HG03108 (cell line): ENCODE results near the gene ZNF570.

Source experiments
- ATAC-seq: cut with Tn5 transposase; IDR thresholded peaks from one replicate; pipeline ENCODE4 v1.9.1; 2021; ENCODE audit warnings: moderate library complexity; ENCODE audit not compliant: unreplicated experiment

ZNF570 gene

DNA sequence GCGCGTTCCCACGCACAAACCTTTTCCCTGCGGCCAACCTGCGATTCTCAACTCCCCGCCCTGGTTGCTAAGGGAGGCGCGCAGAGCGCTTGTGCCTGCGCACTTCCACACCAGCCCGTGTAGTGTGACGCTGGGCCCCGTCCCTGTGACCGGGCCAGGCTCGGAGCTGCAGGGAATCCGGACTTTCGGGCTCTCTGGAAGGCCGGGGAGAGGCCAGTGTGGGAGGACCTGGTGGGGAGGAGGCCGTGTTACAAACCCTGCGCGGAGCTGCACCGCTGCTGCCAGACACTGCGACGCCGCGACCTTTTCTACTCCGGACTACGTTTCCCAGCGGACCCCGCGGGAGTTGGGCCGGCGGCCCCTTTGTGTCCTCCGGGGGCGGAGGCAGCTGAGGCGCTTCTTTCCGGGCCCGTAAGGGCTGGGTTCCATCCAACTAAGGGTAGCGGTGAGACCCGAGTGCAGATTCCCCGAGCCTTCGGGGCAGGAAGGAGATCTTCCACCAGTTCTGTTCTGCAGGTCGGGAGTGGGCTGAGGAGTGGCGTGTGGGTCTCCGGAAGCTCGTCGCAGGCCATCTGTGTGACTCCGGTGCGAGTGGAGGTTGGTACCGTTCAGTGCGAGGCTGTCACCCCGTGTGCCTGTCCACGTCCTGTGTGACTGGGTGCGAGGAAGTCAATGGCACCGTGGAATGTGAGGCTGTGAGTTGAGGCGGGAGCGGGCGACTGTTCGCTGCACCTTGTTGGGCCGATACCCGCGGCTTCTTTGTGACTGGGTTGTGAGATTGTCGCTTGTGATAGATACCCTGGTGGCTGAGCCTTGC lies at the start of gene ZNF570:
Gene ZNF570, plus strand, starts transcription at position 396 of the 817 bp plus-strand sequence. CDS start 999 bp downstream, outside the sequence.
- peak; percentile 57 for ATAC-seq

DNA sequence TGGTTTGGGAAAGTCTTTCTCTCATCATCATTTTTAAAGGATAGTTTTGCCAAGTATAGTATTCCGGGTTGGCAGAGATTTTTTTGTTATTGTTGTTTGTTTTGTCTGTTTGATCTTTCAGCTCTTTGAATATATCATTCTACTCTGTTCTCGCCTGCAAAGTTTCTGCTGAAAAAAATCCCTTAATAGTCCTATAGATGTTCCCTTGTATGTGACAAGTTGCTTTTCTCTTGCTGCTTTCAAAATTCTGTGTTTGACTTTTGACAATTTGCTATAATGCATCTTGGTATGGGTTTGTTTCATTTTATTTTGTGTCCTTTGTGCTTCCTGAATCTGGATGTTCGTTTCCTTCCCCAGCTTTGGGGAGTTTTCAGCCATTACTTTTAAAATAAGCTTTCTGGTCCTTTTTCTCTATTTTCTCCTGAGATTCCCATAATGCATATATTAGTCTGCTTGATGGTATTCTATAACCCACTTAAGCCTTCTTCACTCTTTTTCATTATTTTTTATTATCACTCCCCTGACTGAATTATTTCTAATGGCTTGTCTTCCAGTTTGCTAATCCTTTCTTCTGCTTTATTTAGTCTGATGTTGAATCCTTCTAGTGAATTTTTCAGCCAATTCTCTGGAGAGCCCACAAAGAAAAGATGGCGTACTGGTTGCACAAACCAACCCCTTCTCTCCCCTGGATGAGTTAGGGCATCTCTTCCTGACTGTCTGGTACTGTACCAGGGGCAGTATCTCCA lies 16.5 kb upstream of the ZNF570 start:
- ATAC-seq: no peak

DNA sequence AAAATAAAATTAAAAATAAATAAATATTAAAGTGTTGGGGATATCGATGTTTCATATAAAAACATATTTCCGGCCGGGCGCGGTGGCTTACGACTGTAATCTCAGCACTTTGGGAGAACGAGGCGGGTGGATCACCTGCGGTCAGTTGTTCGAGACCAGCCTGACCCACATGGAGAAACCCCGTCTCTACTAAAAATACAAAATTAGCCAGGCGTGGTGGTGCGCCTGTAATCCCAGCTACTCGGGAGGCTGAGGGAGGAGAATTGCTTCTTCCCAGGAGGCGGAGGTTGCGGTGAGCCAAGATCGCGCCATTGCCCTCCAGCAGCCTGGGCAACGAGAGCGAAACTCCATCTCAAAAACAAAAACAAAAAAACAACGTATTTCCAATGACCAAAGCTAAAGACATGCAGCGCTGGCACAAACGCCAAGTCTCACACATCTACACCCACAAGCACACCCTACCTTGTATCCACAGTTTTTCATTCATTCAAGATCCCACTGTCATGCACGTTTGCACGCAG lies 2.8 kb upstream of the ZNF570 start:
- ATAC-seq: no peak

DNA sequence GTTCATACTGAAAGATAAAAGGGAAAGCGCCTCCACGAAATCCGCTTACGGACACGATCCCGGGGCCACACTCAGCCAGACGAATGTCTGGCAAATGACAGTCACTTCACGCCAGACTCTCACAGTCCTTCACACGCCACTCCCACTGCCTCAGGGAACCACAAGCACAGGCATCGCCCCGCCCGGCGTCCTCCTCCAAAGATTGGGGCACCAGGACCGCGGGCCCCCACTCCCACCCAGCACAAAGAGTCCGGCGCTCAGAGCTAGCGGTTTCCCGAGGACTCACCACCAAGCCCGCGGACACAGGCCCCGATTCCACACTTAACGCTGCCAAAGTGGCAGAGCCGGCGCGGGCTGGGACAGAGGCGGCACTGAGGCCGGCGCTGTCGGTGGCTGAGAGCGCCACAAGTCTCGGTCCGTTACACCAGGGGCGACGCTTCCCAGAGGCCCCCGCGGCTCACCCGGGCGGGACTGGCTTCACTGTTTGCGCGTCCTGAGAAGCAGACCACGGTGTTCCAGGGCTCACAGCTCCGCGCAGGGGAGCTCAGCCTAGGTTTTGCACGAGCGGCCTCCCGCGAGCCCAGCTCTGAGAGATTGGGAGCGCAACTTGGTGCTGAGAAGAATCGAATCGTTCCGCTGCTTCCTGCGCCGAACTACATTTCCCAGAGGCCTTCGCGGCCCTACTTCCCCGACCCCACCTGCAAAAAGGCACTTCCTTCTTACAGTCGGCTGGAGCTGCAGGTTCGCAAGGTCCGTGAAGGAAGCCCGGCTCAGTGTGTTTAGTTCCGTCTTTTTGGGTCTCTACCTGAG lies 2.2 kb upstream of the ZNF570 start, which contains the start of gene ZNF569:
Gene ZNF569, minus strand, starts transcription at position 647 of the 810 bp plus-strand sequence. CDS start 22,523 bp downstream, outside the sequence.
- peak; percentile 57 for ATAC-seq

DNA sequence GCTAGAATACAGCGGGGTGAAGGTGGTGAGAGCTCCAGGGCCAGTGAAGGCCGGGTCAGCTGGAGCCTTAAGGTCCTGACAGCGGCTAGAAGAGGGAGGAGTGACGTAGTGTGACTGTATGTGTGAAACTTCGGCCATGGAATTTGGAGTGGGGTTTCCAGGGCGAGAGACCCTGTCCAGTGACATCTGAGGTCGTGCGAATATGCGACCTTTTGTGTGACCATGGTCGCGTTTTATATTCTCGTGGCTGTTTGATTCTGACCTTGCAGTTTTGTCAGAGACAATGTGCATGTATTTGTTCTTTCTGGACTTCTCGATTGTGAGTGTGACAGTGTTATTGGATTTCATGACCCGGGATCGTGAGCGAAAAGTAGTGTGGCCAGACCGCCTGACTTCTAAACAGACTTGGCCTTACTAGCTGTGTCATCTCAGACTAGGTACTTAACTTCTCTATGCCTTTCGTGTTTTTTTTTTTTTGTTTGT lies 1.5 kb upstream of the ZNF570 start:
- no peak for ATAC-seq

DNA sequence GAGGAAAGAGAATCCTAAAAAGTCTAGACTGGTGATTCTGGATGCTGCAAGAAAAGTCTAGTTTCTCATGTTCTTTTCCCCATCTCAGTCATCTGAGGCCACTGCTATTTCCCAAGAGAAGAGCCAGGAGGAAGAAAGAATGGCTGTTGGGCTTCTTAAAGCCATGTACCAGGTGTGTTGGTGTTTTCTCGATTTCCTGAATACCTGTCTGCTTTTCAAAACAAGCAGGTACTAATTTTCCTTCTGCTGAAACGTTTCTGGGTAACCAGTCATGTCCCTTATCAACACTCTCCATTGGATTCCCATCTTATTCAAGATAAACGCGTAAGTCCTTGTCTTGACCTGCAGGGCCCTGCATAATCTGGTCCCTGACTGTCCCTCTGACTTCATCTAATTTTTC lies 1.1 kb downstream of the ZNF570 start:
- ATAC-seq: no peak

DNA sequence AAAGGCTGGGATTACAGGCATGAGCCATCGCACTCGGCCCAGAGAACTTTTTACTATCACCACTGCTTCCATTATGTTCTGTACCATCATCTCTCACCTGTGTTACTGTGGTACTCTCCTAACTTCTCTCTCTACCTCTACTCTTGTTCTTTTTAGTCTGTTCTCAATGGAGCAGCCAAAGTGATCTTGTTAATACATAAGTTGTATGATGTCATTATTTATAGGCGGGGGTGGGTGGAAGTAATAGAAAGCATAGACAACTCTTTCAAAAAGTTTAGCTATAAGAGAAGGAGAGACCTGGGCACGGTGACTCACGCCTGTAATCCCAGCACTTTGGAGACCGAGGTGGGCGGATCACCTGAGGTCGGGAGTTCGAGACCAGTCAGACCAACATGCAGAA lies 3.0 kb downstream of the ZNF570 start:
- no peak for ATAC-seq

DNA sequence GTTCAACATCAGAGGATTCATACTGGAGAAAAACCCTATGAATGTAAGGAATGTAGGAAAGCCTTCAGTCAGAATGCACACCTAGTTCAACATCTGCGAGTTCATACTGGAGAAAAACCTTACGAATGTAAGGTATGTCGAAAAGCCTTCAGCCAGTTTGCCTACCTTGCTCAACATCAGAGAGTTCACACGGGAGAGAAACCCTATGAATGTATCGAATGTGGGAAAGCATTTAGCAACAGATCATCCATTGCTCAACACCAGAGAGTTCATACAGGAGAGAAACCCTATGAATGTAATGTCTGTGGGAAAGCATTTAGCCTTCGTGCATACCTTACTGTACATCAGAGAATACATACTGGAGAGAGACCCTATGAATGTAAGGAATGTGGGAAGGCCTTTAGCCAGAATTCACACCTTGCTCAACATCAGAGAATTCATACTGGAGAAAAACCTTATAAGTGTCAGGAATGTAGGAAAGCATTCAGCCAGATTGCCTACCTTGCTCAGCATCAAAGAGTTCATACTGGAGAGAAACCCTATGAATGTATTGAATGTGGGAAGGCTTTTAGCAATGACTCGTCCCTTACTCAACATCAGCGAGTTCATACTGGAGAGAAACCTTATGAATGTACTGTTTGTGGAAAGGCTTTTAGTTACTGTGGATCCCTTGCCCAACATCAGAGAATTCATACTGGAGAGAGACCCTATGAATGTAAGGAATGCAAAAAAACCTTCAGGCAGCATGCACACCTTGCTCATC lies 15.4 kb downstream of the ZNF570 start:
- no peak for ATAC-seq

DNA sequence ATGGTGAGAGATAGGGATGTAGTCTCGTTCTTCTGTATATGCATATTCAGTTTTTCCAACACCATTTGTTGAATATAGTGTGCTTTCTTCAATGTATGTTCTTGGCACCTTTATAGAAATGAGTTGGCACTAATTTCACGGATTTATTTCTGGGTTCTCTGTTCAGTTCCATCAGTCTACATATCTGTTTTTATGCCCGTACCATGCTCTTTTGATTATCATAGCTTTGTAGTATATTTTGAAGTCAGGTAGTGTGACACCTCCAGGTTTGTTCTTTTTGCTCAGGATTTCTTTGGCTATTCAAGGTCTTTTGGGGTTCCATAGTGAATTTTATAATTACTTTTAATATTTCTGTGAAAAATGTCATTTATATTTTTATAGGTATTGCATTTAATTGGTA lies 23.1 kb downstream of the ZNF570 start:
- no peak for ATAC-seq

DNA sequence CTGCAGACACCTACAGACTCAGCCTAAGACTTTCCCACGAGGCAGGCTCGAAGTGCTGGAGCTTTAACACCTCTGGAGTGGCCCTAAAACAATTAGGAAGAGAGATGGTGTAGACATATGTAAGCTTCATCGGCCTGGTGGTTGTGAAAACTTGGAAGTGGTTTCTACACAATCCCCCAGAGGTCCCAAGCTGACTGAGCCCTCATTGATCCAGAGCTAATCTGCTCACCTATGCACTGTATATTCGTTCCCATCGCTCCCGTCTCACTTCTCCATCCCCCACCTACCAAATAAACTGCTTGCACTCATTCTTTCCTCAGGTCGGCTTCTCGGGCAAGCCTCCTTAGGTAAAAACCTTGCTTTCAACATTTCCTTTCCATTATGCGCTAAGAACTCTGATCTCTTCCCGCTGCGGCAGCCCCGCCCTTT lies 36.8 kb downstream of the ZNF570 start:
- no peak for ATAC-seq

DNA sequence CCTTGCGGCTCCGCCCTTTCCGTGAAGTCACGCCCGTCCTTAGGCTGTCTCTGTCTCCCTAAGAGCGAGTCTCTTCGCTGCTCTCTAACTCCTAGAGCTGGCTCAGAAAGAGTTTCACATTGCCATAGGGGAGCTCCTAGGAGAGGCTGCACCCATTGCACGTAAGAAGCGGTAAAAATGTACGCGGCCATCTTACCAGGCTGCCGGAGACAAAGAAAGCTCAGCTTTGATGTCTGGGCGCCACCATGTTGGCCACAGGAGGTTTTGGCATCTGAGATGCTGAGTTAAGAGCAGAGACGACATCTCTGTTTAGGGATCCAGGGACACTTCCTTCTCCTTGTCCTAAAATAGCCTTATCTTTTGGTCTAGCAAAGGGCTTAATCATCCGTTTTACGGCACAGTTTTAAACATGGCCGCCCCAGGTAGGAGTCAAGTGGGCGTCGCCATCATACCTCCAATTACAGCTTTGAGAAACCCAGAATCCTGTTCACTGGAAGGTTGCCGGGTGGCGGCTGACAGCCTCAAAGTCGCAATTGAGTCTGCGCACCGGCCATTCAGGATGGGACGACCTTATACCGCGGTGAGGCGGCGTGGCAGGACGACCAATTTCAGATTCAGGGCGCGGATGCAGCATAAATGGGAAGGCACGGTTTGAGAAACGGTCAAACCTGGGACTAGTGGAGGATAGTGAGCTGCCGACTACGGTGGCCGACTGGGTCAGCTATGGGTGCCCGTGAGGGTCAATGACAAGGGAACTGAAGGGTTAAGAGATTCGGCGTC lies 37.4 kb downstream of the ZNF570 start, which contains the start of gene ZNF793:
Gene ZNF793, plus strand, starts transcription at position 553 of the 780 bp plus-strand sequence. CDS start 16,501 bp downstream, outside the sequence.
- ATAC-seq: no peak

DNA sequence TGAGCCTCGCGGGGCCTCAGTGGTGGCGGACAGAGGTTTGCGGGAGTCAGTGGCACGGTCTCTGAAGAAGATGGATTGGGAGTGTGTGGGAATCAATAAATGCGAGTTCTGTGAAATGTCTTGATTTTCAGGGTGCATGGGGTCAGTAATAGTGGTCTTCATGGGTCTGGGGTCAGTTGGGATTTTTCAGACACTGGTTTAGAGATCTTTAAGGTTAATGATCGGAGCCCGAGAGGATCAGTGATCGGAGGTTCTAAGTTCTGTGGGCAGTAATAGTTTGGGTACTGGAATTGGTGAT lies 38.0 kb downstream of the ZNF570 start:
- no peak for ATAC-seq

DNA sequence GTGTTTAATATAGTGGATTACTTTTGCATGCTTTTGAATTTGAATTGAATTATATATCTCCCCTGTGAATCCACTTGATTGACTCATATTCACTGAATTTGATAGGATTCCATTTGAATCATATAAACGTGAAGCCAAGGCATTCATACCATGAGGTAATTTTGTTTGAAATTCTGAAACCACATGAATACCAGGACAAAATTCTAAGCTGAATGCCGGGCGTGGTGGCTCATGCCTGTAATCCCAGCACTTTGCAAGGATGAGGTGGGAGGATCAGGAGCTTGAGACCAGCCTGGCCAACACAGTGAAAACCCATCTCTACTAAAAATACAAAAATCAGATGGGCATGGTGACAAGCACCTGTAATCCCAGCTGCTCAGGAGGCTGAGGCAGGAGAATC lies 42.0 kb downstream of the ZNF570 start:
- no peak for ATAC-seq

DNA sequence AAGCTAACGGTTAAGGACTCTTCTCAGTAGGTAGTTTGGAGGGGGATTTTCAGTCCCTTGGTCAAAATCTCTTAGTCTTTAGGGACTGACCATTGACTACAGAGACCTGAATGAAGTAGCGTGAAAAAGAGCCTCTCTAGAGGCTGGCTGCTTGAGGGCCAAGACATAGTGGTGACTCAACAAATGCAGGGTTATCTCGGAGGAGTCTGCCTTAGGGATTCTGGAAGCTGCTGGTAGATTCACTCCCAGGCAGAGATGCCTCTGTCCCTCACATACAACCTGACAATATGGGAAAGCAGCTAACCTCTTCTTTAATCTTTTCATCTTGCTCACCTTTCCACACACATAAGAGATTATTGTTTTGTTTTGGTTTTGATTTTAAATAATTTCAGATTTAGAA lies 42.7 kb downstream of the ZNF570 start:
- ATAC-seq: no peak

DNA sequence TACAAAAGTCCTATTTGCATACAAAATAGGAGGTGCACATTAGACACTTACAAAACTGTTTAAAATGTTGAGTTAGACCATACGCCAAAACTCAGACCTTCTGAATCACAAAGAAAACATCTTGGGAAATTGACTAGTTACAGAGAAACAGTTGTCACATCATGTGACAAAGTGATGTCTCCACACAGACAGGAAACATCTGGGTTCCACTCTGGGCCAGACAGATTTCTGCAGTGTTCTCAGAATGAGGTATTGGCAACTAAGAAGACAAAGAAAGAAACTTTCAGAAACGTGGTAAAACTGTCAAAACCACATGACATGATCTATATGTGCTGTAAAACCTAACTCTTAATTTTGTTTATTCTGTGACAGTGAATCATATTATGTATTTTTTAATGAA lies 44.2 kb downstream of the ZNF570 start:
- no peak for ATAC-seq

DNA sequence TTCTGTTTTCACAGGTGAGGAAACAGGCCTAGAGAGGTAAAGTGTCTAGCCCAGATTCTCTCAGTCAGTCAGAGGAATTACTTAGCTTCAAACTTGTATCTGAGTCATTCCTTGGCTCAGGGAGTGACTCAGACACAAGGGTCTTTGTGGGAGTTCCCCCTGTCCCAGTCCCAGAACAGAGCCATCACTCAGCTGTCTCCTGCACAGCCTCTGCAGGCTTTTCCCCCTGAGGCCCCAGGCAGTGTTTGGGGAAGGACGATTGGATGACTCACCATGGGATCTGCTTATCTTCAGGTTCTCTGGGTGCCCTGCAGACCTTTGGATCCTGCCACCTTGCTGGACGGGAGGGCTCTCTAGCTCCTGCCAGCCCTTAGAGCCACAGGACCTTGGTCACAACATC lies 50.7 kb downstream of the ZNF570 start:
- ATAC-seq: no peak

DNA sequence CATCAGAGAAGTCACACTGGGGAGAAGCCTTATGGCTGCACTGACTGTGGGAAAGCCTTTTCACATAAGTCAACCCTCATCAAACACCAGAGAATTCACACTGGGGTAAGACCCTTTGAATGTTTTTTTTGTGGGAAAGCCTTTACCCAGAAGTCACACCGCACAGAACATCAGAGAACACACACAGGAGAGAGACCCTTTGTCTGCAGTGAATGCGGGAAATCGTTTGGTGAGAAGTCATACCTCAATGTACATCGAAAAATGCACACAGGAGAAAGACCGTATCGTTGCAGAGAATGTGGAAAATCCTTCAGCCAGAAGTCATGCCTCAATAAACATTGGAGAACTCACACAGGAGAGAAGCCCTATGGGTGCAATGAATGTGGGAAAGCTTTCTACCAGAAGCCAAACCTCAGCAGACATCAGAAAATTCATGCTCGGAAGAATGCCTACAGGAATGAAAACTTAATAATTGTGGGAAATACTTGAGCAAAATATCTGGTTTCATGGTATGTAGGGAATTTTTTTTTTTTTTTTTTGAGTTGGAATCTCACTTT lies 68.3 kb downstream of the ZNF570 start:
- ATAC-seq: no peak
